Lower lobe of right lung (tissue), 2 donors: ENCODE measurements around the gene PTBP2. TPM values are rescaled to one million over a fixed set of nuclear protein-coding genes. Genes with fewer than 3 reads are reported as not detected.
"Not testable (repeated sequence)": the region's sequence is repeated elsewhere in the genome, so short reads cannot be mapped to it uniquely, and the experiment has no call there.

Source experiments
- ATAC-seq, 2 donors: fragments of 200-7000 bp; cut with Tn5 transposase; one replicate each; pipeline ENCODE4 v1.9.1; 2020 to 2022; ENCODE audit warnings: mild to moderate bottlenecking in 2 of 2, moderate library complexity in 2 of 2
- DNase-seq: peaks from one replicate; pipeline ENCODE4 v3.0.0-alpha.2; 2020
- H3K27ac ChIP-seq: fragments of 200-600 bp; one replicate; pipeline ENCODE4 v1.8.0; 2022
- H3K27me3 ChIP-seq: fragments of 200-600 bp; one replicate; pipeline ENCODE4 v1.8.0; 2022; ENCODE audit warnings: low read depth
- H3K36me3 ChIP-seq: fragments of 200-600 bp; one replicate; pipeline ENCODE4 v1.8.0; 2022; ENCODE audit warnings: mild to moderate bottlenecking
- H3K4me1 ChIP-seq: fragments of 200-600 bp; one replicate; pipeline ENCODE4 v1.8.0; 2022
- H3K4me3 ChIP-seq: fragments of 200-600 bp; one replicate; pipeline ENCODE4 v1.8.0; 2022; ENCODE audit warnings: mild to moderate bottlenecking
- H3K9me3 ChIP-seq: fragments of 200-600 bp; one replicate; pipeline ENCODE4 v1.8.0; 2022
- CTCF ChIP-seq: fragments of 200-600 bp; IDR thresholded peaks from one replicate; pipeline ENCODE4 v1.8.0; 2022; ENCODE audit warnings: antibody characterized with exemption, mild to moderate bottlenecking
- intact Hi-C: fragments of 100-400 bp; cut with DNase I; formaldehyde crosslinking; loops from one replicate; pipeline ENCODE4 v1.11.0; 2022
- total RNA-seq: library from RNA; stranded (reverse); fragmentation: NEBNext Ultra II Directional; extraction: Animal tissue kit (Norgen Biotek cat#: 25700); gene quantifications from one replicate; pipeline ENCODE4 v1.2.1, GENCODE V29; 2021
- donor health status: DM: no; HTN: yes; CAD: no; lungs with severe emphysema.

Gene PTBP2
- total RNA-seq, 1 donor from 2014 or later: 12.8 TPM

GRCh38 chr1:96748078-96748477, 26.5 kb downstream of the PTBP2 start:
- H3K36me3 ChIP-seq: peaks cover 16% of the 10 kb centered on the region
- TF ChIP-seq CTCF: no peak

GRCh38 chr1:96749618-96750017, 28.0 kb downstream of the PTBP2 start:
- no peak for ATAC-seq
- Histone ChIP-seq H3K27me3 (no peaks in the 10 kb centered on the region), H3K4me1 (peaks cover 7% of the 10 kb centered on the region), H3K4me3 (no peak overlapping the region), H3K36me3 (peaks cover 31% of the 10 kb centered on the region), H3K27ac (no peak overlapping the region), H3K9me3 (no peaks in the 10 kb centered on the region)
- intact Hi-C loops: no loop called here
- TF ChIP-seq CTCF: no peak
- DNase-seq: no peak

More at GRCh38 chr1:96748078-96748477, 26.5 kb downstream of the PTBP2 start:
- intact Hi-C loops: no loop called here
- ATAC-seq: no peak
- peaks cover 7% of the 10 kb centered on the region for H3K4me1 ChIP-seq
- H3K27ac ChIP-seq: no peak overlapping the region
- H3K9me3 ChIP-seq: no peaks in the 10 kb centered on the region
- no peaks in the 10 kb centered on the region for H3K27me3 ChIP-seq
- no peak overlapping the region for H3K4me3 ChIP-seq
- no peak for DNase-seq

- Histone ChIP-seq H3K36me3 (peaks cover 49% of the 10 kb centered on the region), H3K9me3 (no peaks in the 10 kb centered on the region), H3K27me3 (no peaks in the 10 kb centered on the region), H3K4me3 (no peak overlapping the region), H3K27ac (no peak overlapping the region), H3K4me1 (peaks cover 7% of the 10 kb centered on the region)
- no peak for TF ChIP-seq CTCF
- no peak for ATAC-seq
- DNase-seq: no peak
- intact Hi-C loops: no loop called here
Measured at GRCh38 chr1:96752394-96752793, 30.8 kb downstream of the PTBP2 start.

- intact Hi-C loops: no loop called here
- DNase-seq: no peak
- H3K36me3 ChIP-seq: peaks cover 46% of the 10 kb centered on the region
- no peaks in the 10 kb centered on the region for H3K9me3 ChIP-seq
- no peak overlapping the region for H3K27ac ChIP-seq
- no peaks in the 10 kb centered on the region for H3K4me1 ChIP-seq
- TF ChIP-seq CTCF: no peak
- H3K27me3 ChIP-seq: no peaks in the 10 kb centered on the region
- ATAC-seq: no peak
- no peak overlapping the region for H3K4me3 ChIP-seq
Measured at GRCh38 chr1:96756789-96757188, 35.2 kb downstream of the PTBP2 start.

- ATAC-seq, DNase-seq, H3K4me3 ChIP-seq, H3K27me3 ChIP-seq, intact Hi-C loops, H3K4me1 ChIP-seq, H3K9me3 ChIP-seq, H3K27ac ChIP-seq, H3K36me3 ChIP-seq: not testable (repeated sequence)
Measured at GRCh38 chr1:96762586-96762985, 41.0 kb downstream of the PTBP2 start.

- intact Hi-C loops: no loop called here
- no peak for TF ChIP-seq CTCF
- ATAC-seq (no peak), DNase-seq (no peak)
- Histone ChIP-seq H3K27me3 (no peaks in the 10 kb centered on the region), H3K27ac (no peak overlapping the region), H3K9me3 (no peaks in the 10 kb centered on the region), H3K36me3 (no peaks in the 10 kb centered on the region), H3K4me1 (no peaks in the 10 kb centered on the region), H3K4me3 (no peak overlapping the region)
Measured at GRCh38 chr1:96763514-96763913, 41.9 kb downstream of the PTBP2 start.
